Erythroblast (primary cell): ENCODE data around the gene ADRA2C.

Source experiments
- DNase-seq, 2 experiments: peaks; one replicate each; lab custom pipeline; 2025; lab: John Stamatoyannopoulos, UW
- GATA1 ChIP-seq: IDR thresholded peaks from 2 replicates; pipeline ENCODE4 v1.6.1; 2011; ENCODE audit warnings: low read depth, mild to moderate bottlenecking, control low read depth, low read length, moderate library complexity
- POLR2A ChIP-seq: IDR thresholded peaks from 2 replicates; pipeline ENCODE4 v1.6.1; 2011; ENCODE audit warnings: mild to moderate bottlenecking, low read length

ADRA2C gene

GRCh38 chr4:3759236-3759635 lies 6.9 kb upstream of the ADRA2C start:
- no peak for TF ChIP-seq GATA1
- TF ChIP-seq POLR2A, result no peak

GRCh38 chr4:3760346-3760745 lies 5.8 kb upstream of the ADRA2C start:
- no peak for DNase-seq
- no peak for TF ChIP-seq GATA1
- TF ChIP-seq POLR2A, result no peak

More at GRCh38 chr4:3759236-3759635, 6.9 kb upstream of the ADRA2C start:
- DNase-seq, result no peak

- TF ChIP-seq POLR2A (no peak), GATA1 (no peak)
- DNase-seq, result no peak
Measured at GRCh38 chr4:3760841-3761240, 5.3 kb upstream of the ADRA2C start.

- no peak for TF ChIP-seq GATA1
- no peak for TF ChIP-seq POLR2A
- no peak for DNase-seq
Measured at GRCh38 chr4:3762264-3762663, 3.9 kb upstream of the ADRA2C start.

- TF ChIP-seq POLR2A, result no peak
- TF ChIP-seq GATA1, result no peak
- no peak for DNase-seq
Measured at GRCh38 chr4:3762753-3763549, 3.2 kb upstream of the ADRA2C start.

GRCh38 chr4:3765271-3766035 lies 732 bp upstream of the ADRA2C start:
- TF ChIP-seq GATA1 (no peak), POLR2A (no peak)
- DNase-seq, result peak; percentile 42 to 55

- TF ChIP-seq POLR2A (no peak), GATA1 (no peak)
- DNase-seq, result peak; percentile 26 to 29
Measured at GRCh38 chr4:3766785-3767569, 792 bp downstream of the ADRA2C start.

- no peak for TF ChIP-seq POLR2A
- TF ChIP-seq GATA1, result no peak
- peak; percentile 29 to 40 for DNase-seq
Measured at GRCh38 chr4:3767570-3768288, 1.5 kb downstream of the ADRA2C start.

- DNase-seq, result no peak
- no peak for TF ChIP-seq GATA1
- TF ChIP-seq POLR2A, result no peak
Measured at GRCh38 chr4:3768842-3769641, 2.9 kb downstream of the ADRA2C start.

GRCh38 chr4:3769642-3770184 lies 3.5 kb downstream of the ADRA2C start:
- TF ChIP-seq POLR2A (no peak), GATA1 (no peak)
- no peak for DNase-seq

- DNase-seq, result no peak
- TF ChIP-seq GATA1 (no peak), POLR2A (no peak)
Measured at GRCh38 chr4:3770323-3771163, 4.4 kb downstream of the ADRA2C start.
